ENCODE results near the gene FBXL19. TPM values are rescaled to one million over a fixed set of nuclear protein-coding genes. Genes with fewer than 3 reads are reported as not detected.

The FBXL19 gene
- total and polyA plus RNA-seq, 2 of the 13 experiments (the other 11 are each of a cell fraction or from before 2014, with no cell fraction given), result 6.0 to 13.7 TPM

DNA sequence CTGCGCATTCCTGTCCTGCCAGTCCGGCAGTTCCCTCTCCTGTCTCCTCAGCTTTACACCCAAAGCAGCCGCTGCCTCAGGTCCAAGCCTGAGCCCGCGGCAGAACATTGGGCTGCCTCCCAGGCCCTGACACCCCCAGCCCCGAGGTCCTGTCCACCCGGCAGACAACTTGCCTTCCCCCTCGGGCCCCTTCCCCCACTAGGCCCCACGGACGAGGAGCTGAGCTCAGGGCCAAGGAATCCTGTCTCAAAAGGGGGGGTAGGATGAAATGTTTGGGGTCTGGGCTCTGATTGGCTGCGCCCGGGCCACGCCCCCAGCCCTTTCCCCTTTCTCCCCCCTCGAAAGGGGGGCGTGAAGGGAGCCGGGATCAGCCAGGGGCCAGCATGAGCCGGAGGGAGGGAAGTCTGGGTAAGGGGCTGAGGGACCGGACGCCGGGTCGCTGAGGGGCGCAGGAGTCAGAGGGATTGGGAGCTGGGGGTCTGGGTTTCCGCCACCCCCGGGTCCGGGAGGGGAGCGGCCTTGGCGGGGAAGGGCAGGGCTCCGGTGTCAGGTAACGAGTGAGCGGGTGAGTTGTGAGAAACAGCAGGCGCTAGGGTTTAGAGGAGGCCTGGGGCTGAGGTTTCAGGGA is 27.0 kb upstream of the FBXL19 start, which contains the start of gene CTF1 (continued):
- TF ChIP-seq, protein P1, sequence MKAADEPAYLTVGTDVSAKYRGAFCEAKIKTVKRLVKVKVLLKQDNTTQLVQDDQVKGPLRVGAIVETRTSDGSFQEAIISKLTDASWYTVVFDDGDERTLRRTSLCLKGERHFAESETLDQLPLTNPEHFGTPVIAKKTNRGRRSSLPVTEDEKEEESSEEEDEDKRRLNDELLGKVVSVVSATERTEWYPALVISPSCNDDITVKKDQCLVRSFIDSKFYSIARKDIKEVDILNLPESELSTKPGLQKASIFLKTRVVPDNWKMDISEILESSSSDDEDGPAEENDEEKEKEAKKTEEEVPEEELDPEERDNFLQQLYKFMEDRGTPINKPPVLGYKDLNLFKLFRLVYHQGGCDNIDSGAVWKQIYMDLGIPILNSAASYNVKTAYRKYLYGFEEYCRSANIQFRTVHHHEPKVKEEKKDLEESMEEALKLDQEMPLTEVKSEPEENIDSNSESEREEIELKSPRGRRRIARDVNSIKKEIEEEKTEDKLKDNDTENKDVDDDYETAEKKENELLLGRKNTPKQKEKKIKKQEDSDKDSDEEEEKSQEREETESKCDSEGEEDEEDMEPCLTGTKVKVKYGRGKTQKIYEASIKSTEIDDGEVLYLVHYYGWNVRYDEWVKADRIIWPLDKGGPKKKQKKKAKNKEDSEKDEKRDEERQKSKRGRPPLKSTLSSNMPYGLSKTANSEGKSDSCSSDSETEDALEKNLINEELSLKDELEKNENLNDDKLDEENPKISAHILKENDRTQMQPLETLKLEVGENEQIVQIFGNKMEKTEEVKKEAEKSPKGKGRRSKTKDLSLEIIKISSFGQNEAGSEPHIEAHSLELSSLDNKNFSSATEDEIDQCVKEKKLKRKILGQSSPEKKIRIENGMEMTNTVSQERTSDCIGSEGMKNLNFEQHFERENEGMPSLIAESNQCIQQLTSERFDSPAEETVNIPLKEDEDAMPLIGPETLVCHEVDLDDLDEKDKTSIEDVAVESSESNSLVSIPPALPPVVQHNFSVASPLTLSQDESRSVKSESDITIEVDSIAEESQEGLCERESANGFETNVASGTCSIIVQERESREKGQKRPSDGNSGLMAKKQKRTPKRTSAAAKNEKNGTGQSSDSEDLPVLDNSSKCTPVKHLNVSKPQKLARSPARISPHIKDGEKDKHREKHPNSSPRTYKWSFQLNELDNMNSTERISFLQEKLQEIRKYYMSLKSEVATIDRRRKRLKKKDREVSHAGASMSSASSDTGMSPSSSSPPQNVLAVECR (CRISPR knock-in tag; IDR thresholded peaks at IDR 0.05; ENCODE audit: borderline replicate concordance), result peak; percentile 70
- TF ChIP-seq ZIK1 (CRISPR knock-in tag; IDR thresholded peaks at IDR 0.05; ENCODE audit: borderline replicate concordance, low read depth) (no peak), ATF7 (IDR thresholded peaks at IDR 0.05) (no peak), ATF7 (CRISPR knock-in tag; IDR thresholded peaks at IDR 0.05) (0 out of 2 replicates have a peak, but pooled peaks have one; percentile 11), MTF2 (CRISPR knock-in tag; IDR thresholded peaks at IDR 0.05; ENCODE audit: borderline replicate concordance) (no peak), NR2F6 (IDR thresholded peaks at IDR 0.05) (peak; percentile 11; the same call in 1 of the 2 replicates), NR2F6 (CRISPR knock-in tag; IDR thresholded peaks at IDR 0.05) (0 out of 2 replicates have a peak, but pooled peaks have one; percentile 9), FOSL1 (CRISPR knock-in tag; IDR thresholded peaks at IDR 0.05; ENCODE audit: borderline replicate concordance) (no peak), NR1H2 (CRISPR knock-in tag; IDR thresholded peaks at IDR 0.05; ENCODE audit: borderline replicate concordance, low read depth) (no peak), ZNF335 (CRISPR knock-in tag; IDR thresholded peaks at IDR 0.05) (no peak; the same call in 1 of the 2 replicates), ZNF44 (CRISPR knock-in tag; IDR thresholded peaks at IDR 0.05) (0 out of 2 replicates have a peak, but pooled peaks have one; percentile 15), CENPT (CRISPR knock-in tag; IDR thresholded peaks at IDR 0.05; ENCODE audit: low read depth) (no peak), ZNF670 (CRISPR knock-in tag; IDR thresholded peaks at IDR 0.05; ENCODE audit: borderline replicate concordance) (0 out of 2 replicates have a peak, but pooled peaks have one; percentile 63), TEAD3 (CRISPR knock-in tag; optimal IDR thresholded peaks at IDR 0.05; ENCODE audit: borderline replicate concordance) (peak; percentile 32), KLF6 (CRISPR knock-in tag; IDR thresholded peaks at IDR 0.05) (no peak), CHD4 (IDR thresholded peaks at IDR 0.05; ENCODE audit: borderline replicate concordance, low read length) (no peak; the same call in 1 of the 2 replicates), NFRKB (IDR thresholded peaks at IDR 0.05) (no peak), NRL (CRISPR knock-in tag; IDR thresholded peaks at IDR 0.05; ENCODE audit: borderline replicate concordance) (peak; percentile 87), ARNT (IDR thresholded peaks at IDR 0.05) (no peak), DDIT3 (CRISPR knock-in tag; IDR thresholded peaks at IDR 0.05) (no peak), ZSCAN9 (CRISPR knock-in tag; IDR thresholded peaks at IDR 0.05; ENCODE audit: borderline replicate concordance) (no peak)
- TF ChIP-seq, protein P2, sequence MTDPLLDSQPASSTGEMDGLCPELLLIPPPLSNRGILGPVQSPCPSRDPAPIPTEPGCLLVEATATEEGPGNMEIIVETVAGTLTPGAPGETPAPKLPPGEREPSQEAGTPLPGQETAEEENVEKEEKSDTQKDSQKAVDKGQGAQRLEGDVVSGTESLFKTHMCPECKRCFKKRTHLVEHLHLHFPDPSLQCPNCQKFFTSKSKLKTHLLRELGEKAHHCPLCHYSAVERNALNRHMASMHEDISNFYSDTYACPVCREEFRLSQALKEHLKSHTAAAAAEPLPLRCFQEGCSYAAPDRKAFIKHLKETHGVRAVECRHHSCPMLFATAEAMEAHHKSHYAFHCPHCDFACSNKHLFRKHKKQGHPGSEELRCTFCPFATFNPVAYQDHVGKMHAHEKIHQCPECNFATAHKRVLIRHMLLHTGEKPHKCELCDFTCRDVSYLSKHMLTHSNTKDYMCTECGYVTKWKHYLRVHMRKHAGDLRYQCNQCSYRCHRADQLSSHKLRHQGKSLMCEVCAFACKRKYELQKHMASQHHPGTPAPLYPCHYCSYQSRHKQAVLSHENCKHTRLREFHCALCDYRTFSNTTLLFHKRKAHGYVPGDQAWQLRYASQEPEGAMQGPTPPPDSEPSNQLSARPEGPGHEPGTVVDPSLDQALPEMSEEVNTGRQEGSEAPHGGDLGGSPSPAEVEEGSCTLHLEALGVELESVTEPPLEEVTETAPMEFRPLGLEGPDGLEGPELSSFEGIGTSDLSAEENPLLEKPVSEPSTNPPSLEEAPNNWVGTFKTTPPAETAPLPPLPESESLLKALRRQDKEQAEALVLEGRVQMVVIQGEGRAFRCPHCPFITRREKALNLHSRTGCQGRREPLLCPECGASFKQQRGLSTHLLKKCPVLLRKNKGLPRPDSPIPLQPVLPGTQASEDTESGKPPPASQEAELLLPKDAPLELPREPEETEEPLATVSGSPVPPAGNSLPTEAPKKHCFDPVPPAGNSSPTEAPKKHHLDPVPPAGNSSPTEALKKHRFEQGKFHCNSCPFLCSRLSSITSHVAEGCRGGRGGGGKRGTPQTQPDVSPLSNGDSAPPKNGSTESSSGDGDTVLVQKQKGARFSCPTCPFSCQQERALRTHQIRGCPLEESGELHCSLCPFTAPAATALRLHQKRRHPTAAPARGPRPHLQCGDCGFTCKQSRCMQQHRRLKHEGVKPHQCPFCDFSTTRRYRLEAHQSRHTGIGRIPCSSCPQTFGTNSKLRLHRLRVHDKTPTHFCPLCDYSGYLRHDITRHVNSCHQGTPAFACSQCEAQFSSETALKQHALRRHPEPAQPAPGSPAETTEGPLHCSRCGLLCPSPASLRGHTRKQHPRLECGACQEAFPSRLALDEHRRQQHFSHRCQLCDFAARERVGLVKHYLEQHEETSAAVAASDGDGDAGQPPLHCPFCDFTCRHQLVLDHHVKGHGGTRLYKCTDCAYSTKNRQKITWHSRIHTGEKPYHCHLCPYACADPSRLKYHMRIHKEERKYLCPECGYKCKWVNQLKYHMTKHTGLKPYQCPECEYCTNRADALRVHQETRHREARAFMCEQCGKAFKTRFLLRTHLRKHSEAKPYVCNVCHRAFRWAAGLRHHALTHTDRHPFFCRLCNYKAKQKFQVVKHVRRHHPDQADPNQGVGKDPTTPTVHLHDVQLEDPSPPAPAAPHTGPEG (CRISPR knock-in tag; IDR thresholded peaks at IDR 0.05), result no peak

Measured in HepG2 (cell line).